ENCODE measurements around the gene APBA1.

- TF ChIP-seq CTCF (IDR thresholded peaks at IDR 0.05) (no peak), EZH2 (IDR thresholded peaks at IDR 0.05) (no peak)
Observed at GRCh38 chr9:69427286-69427685, 244.9 kb downstream of the APBA1 start.

All from neural progenitor cell (in vitro differentiated cells).